AG09309 (cell line): ENCODE measurements around the gene TRAF6.

Source experiments
- DNase-seq: peaks from one replicate; pipeline ENCODE4 v3.0.0-alpha.2; 2010; ENCODE audit warnings: low read depth
- H3K4me3 ChIP-seq: 2 replicates; pipeline ENCODE4 v1.5.1; 2011; ENCODE audit warnings: mild to moderate bottlenecking, low read depth, low read length, moderate library complexity; ENCODE audit not compliant: control insufficient read depth
- CTCF ChIP-seq: IDR thresholded peaks from 2 replicates; pipeline ENCODE4 v1.5.1; 2011; ENCODE audit warnings: mild to moderate bottlenecking, low read depth, low read length, inconsistent platforms; ENCODE audit not compliant: insufficient read depth, control insufficient read depth; ENCODE audit errors: missing control alignments

Gene TRAF6

GRCh38 chr11:36449561-36450096 is 60.4 kb downstream of the TRAF6 start:
- DNase-seq: no peak
- no peak for TF ChIP-seq CTCF
- H3K4me3 ChIP-seq: no peak overlapping the region

DNA sequence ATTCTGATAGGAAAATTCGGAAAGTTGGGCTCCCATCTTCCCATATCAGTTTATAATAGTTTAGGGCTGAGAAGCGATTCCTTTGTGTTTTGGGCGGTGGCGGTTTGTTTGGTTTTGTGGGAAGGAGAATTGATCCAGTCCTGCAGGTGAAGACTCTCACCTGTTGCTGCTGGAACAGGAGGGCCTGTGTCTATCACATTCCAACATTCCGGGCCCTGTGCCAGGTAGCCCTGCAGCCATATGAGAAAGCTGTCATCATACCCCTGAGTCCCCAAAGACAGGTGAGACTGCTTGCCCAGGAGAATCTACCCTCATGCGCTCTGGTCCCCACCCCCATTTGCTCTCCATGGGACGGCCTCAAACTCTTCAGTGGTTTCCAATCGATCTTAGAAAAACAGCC is 62.1 kb downstream of the TRAF6 start:
- DNase-seq: no peak
- TF ChIP-seq CTCF: no peak
- H3K4me3 ChIP-seq: no peak overlapping the region

DNA sequence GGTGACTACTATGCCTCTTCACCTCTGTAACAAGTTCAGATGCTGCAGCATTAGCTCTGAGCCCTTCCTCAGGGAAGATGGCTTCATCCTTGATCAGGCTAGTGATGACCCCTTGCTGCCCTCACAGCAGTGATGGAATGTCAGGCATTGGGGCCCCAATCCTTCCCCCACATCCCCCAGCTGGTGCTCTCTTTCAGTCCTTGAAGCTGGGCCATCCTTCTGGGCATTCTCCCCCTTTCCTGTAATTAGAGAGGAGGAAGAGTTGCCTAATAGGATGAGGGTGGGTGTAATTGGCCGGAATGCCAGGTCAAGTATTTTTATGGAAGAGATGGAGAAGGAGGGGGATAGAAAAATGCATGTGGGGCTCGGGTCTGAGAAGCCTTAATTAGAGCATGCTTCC is 62.6 kb downstream of the TRAF6 start:
- no peak for TF ChIP-seq CTCF
- no peak overlapping the region for H3K4me3 ChIP-seq
- peak; percentile 28 for DNase-seq

DNA sequence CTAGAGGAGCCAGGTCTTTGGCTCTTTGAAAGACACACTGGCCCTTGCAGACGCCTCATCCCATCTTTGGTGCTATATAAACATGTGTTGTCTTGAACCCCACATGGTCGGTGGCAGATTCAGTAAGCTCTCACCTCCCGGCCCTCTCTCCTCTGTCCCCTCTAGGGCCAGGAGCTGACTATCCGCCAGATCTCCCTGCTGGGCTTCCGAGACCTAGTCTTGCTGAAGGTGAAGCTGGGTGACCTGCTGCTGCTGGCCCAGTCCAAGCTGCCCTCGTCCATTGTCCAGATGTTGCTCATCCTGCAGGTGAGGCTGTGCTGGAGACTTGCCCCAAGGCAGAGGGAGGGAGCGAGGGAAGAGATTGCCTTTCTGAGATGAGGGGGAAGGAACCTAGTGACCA is 63.9 kb downstream of the TRAF6 start:
- DNase-seq: no peak
- no peak for TF ChIP-seq CTCF
- no peak overlapping the region for H3K4me3 ChIP-seq

GRCh38 chr11:36443661-36444060 is 66.4 kb downstream of the TRAF6 start:
- TF ChIP-seq CTCF: no peak
- DNase-seq: no peak
- no peak overlapping the region for H3K4me3 ChIP-seq

- no peak overlapping the region for H3K4me3 ChIP-seq
- no peak for TF ChIP-seq CTCF
- DNase-seq: no peak
Measured at GRCh38 chr11:36441610-36442208, 68.4 kb downstream of the TRAF6 start.
